ENCODE measurements around the gene CLIP2.

Gene CLIP2

GRCh38 chr7:74287303-74288033, 1.7 kb upstream of the CLIP2 start:
- no peak overlapping the region for H3K4me3 ChIP-seq (ENCODE audit: low read depth, low read length)
- POLR2A ChIA-PET = interaction anchor here (2.1 kb wide), 1 partner anchor 8 kb away, joined by 8 read pairs; no protein-coding TSS in a partner anchor
- CTCF ChIA-PET = interaction anchor here (1.0 to 1.8 kb wide), 6 partner anchors 8 to 219 kb away, joined by 3 to 6 read pairs (median 4); no protein-coding TSS in a partner anchor
- DNase-seq (ENCODE audit: low read depth, low spot score) = no peak
- TF ChIP-seq, protein P1, sequence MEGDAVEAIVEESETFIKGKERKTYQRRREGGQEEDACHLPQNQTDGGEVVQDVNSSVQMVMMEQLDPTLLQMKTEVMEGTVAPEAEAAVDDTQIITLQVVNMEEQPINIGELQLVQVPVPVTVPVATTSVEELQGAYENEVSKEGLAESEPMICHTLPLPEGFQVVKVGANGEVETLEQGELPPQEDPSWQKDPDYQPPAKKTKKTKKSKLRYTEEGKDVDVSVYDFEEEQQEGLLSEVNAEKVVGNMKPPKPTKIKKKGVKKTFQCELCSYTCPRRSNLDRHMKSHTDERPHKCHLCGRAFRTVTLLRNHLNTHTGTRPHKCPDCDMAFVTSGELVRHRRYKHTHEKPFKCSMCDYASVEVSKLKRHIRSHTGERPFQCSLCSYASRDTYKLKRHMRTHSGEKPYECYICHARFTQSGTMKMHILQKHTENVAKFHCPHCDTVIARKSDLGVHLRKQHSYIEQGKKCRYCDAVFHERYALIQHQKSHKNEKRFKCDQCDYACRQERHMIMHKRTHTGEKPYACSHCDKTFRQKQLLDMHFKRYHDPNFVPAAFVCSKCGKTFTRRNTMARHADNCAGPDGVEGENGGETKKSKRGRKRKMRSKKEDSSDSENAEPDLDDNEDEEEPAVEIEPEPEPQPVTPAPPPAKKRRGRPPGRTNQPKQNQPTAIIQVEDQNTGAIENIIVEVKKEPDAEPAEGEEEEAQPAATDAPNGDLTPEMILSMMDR (IDR thresholded peaks at IDR 0.05; ENCODE audit: insufficient read depth, low read length, missing control alignments) = no peak

DNA sequence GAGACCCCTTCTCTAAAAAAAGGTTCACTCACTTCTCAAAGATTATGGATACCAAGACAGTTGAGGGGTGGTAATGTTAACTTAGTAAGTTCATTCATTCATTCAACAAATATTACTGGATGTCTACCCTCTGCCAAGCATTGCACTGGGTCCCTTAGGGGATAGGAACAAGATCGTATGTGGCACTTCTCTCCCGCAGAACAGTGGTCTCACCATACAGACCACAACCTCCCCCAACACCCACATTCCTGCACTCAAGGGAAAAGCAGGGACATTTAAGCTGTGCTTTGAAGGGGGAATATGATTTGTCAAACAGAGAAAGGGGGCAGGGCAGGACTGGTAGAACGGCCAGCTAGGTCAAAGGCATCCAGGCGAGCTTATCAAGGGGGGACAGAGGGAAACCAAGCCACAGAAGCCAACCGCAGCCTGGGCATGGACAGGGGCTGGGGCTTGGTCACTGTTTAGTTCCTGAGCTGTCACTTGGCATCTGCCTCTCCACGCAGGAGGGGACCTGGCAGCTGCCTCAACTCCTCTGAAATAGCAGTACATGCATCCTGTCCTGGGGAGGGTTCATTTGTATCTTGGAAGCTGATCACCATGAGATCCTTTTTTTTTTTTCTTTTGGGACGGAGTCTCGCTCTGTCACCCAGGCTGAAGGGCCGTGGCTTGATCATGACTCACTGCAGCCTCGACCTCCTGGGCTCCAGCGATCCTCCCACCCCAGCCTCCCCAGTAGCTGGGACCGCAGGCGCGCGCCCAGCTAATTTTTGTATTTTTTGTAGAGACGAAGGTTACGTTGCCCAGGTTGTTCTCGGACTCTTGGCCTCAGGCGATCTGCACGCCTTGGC, 949 bp upstream of the CLIP2 start:
- CTCF ChIA-PET = interaction anchor here (0.7 to 1.8 kb wide), 6 partner anchors 9 to 220 kb away, joined by 3 to 5 read pairs (median 4); no protein-coding TSS in a partner anchor
- POLR2A ChIA-PET = interaction anchor here (2.1 kb wide), 1 partner anchor 8 kb away, joined by 8 read pairs; no protein-coding TSS in a partner anchor
- no peak for DNase-seq (ENCODE audit: low read depth, low spot score)
- TF ChIP-seq, protein P1 (IDR thresholded peaks at IDR 0.05; ENCODE audit: insufficient read depth, low read length, missing control alignments) = no peak
- peak overlapping the region; percentile 58; the same call in 1 of the 2 replicates for H3K4me3 ChIP-seq (ENCODE audit: low read depth, low read length)

DNA sequence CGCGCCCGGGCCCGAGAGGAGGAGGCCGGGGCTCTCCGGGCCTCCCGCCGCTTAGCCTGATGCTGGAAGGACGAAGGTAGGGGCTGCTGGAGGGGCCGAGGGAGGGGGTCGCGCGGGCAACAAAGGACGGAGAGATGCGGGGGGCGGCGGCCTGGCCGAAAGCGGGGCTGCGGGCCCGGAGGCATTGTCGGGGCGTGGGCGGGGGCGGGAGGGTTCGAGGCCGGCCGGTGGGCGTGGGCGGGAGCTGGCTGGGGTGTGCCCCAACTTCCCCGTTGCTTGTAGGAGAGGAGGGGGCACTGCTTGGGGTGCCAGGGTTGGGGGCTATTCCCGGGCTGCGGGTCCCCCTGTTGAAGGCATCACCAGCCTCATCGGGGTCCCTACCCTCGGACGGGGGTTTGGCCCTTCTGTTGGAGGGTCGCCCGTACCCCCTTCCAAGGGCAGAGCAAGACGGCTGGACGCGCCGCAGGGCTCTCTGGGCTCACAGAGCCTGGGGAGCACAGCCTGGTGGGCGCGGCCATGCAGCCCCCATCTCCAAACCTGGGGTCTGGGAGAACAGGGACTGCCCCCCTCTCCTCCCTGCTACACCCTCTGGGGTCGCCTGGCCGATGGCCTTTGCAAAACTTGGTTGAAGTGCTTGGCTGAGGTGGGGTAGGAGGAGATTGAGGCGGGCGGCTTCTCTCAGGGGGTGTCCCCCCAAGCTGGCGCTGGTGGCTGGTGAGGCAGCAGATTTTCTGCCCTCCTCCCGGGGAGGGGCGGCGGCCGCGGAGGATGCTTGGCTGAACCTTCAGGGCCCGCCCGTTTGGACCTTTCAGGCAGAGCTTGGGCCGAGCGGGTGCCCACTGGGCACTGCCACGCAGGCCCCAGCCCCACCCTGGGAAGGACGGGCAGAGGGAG, 699 bp downstream of the CLIP2 start:
- ChIA-PET POLR2A (interaction anchor here (0.6 to 2.1 kb wide), 2 partner anchors 10 to 15 kb away, joined by 3 to 8 read pairs; no protein-coding TSS in a partner anchor), CTCF (interaction anchor here (0.9 to 3.2 kb wide), 5 partner anchors 10 to 111 kb away, joined by 3 to 17 read pairs (median 3); no protein-coding TSS in a partner anchor)
- H3K4me3 ChIP-seq (ENCODE audit: low read depth, low read length) = peak overlapping the region; percentile 81
- DNase-seq (ENCODE audit: low read depth, low spot score) = no peak
- TF ChIP-seq, protein P1 (IDR thresholded peaks at IDR 0.05; ENCODE audit: insufficient read depth, low read length, missing control alignments) = no peak

- TF ChIP-seq, protein P1 (IDR thresholded peaks at IDR 0.05; ENCODE audit: insufficient read depth, low read length, missing control alignments) = no peak
- DNase-seq (ENCODE audit: low read depth, low spot score) = no peak
- H3K4me3 ChIP-seq (ENCODE audit: low read depth, low read length) = peak overlapping the region; percentile 81
- POLR2A ChIA-PET = interaction anchor here (0.6 kb wide), 1 partner anchor 14 kb away, joined by 3 read pairs; no protein-coding TSS in a partner anchor
- CTCF ChIA-PET = interaction anchor here (0.9 to 3.2 kb wide), 5 partner anchors 9 to 111 kb away, joined by 3 to 17 read pairs (median 3); no protein-coding TSS in a partner anchor
Observed at GRCh38 chr7:74290553-74290950, 1.3 kb downstream of the CLIP2 start.

DNA sequence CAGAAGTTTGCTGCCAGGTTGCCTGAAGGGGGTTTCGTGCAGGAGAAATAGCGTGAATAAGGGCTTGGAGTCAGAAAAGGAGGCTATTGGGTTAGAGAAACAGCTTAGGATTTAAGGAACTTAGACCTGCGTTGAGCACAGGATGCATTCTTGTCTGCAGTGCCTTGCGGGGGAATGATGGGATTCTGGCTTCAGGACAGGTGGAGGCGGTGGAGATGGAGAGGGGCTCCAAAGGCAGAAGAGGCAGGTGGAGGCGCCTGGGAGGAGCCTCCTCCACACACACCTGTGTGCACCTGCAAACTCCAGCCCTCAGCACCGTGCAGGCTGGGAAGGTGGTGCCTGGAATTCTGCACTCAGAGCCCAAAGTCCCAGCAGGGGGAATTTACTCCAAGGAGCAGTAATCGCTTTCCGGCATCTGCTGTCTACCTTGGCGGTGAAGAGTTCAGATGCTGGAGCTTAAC, 1.8 kb downstream of the CLIP2 start:
- CTCF ChIA-PET = interaction anchor here (0.9 to 3.2 kb wide), 5 partner anchors 9 to 110 kb away, joined by 3 to 17 read pairs (median 3); no protein-coding TSS in a partner anchor
- H3K4me3 ChIP-seq (ENCODE audit: low read depth, low read length) = peak overlapping the region; percentile 81
- POLR2A ChIA-PET = no interaction called here
- no peak for DNase-seq (ENCODE audit: low read depth, low spot score)
- TF ChIP-seq, protein P1 (IDR thresholded peaks at IDR 0.05; ENCODE audit: insufficient read depth, low read length, missing control alignments) = no peak

All from AG04449 (cell line).